Activated T-helper 1 cell treated with Interleukin-2 at 50 U/mL for 16 hours (primary cell): ENCODE results near the gene MFSD12.
"Not testable (repeated sequence)": the region's sequence is repeated elsewhere in the genome, so short reads cannot be mapped to it uniquely, and the experiment has no call there.

Experiments
- DNase-seq: peaks from one replicate; pipeline ENCODE4 v3.0.0-alpha.2; 2020; ENCODE audit warnings: low read depth

MFSD12 gene

GRCh38 chr19:3536429-3537100, 20.8 kb downstream of the MFSD12 start:
- no peak for DNase-seq

GRCh38 chr19:3535981-3536380, 21.4 kb downstream of the MFSD12 start:
- no peak for DNase-seq

GRCh38 chr19:3535563-3535965, 21.8 kb downstream of the MFSD12 start:
- no peak for DNase-seq

GRCh38 chr19:3535235-3535535, 22.2 kb downstream of the MFSD12 start:
- DNase-seq = no peak

GRCh38 chr19:3534375-3535234, 22.8 kb downstream of the MFSD12 start:
- DNase-seq = no peak

GRCh38 chr19:3533563-3534216, 23.7 kb downstream of the MFSD12 start:
- DNase-seq = no peak

GRCh38 chr19:3533033-3533432, 24.4 kb downstream of the MFSD12 start:
- DNase-seq = no peak

- DNase-seq = no peak
Observed at GRCh38 chr19:3532154-3532786, 25.1 kb downstream of the MFSD12 start.

- DNase-seq = no peak
Observed at GRCh38 chr19:3531716-3532115, 25.7 kb downstream of the MFSD12 start.

- no peak for DNase-seq
Observed at GRCh38 chr19:3530389-3530788, 27.0 kb downstream of the MFSD12 start.

GRCh38 chr19:3529299-3529698, 28.1 kb downstream of the MFSD12 start:
- DNase-seq = not testable (repeated sequence)

GRCh38 chr19:3528539-3529211, 28.7 kb downstream of the MFSD12 start:
- no peak for DNase-seq

GRCh38 chr19:3528080-3528479, 29.3 kb downstream of the MFSD12 start:
- DNase-seq = no peak

GRCh38 chr19:3527238-3527910, 30.0 kb downstream of the MFSD12 start:
- DNase-seq = no peak

- no peak for DNase-seq
Observed at GRCh38 chr19:3526507-3527237, 30.7 kb downstream of the MFSD12 start.

GRCh38 chr19:3524904-3525451, 32.4 kb downstream of the MFSD12 start:
- no peak for DNase-seq

GRCh38 chr19:3524078-3524842, 33.1 kb downstream of the MFSD12 start:
- DNase-seq = no peak

GRCh38 chr19:3523361-3524077, 33.9 kb downstream of the MFSD12 start:
- no peak for DNase-seq
